Neural progenitor cell (in vitro differentiated cells): ENCODE measurements around the gene PREX1.

Experiments
- EZH2 ChIP-seq: fragments of 200-600 bp; sonication (generic); IDR thresholded peaks from 2 replicates; pipeline ENCODE4 v1.6.1; 2017; ENCODE audit warnings: antibody characterized with exemption, mild to moderate bottlenecking, moderate library complexity
- EZH2phosphoT487 ChIP-seq: fragments of 200-600 bp; sonication (generic); IDR thresholded peaks from 2 replicates; pipeline ENCODE4 v1.6.1; 2017; ENCODE audit warnings: antibody characterized with exemption
- TF ChIP-seq, protein P1 (sequence below): fragments of 200-600 bp; sonication (generic); IDR thresholded peaks from 2 replicates; pipeline ENCODE4 v1.5.1; 2017; ENCODE audit warnings: antibody characterized with exemption, mild to moderate bottlenecking

DNA sequence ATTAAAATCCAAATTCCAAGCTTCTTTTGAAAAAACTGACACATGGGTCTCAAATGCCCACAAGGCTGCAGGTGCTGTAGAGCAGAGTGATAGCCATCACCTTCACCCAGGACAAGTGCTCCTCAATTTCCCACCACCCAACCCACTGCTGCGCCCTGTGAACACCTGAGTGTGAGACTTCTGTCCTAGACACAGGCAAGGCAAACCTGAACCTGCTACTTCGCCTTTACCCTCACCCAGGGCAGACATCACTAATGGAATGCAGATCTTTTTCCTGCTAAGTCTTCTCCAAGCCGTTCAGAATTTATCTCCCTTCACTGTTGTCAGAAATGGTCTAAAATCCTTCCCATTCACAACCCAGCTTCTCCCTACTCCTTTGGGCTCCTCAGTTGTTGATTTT, 65.9 kb downstream of the PREX1 start:
- TF ChIP-seq, protein P1, sequence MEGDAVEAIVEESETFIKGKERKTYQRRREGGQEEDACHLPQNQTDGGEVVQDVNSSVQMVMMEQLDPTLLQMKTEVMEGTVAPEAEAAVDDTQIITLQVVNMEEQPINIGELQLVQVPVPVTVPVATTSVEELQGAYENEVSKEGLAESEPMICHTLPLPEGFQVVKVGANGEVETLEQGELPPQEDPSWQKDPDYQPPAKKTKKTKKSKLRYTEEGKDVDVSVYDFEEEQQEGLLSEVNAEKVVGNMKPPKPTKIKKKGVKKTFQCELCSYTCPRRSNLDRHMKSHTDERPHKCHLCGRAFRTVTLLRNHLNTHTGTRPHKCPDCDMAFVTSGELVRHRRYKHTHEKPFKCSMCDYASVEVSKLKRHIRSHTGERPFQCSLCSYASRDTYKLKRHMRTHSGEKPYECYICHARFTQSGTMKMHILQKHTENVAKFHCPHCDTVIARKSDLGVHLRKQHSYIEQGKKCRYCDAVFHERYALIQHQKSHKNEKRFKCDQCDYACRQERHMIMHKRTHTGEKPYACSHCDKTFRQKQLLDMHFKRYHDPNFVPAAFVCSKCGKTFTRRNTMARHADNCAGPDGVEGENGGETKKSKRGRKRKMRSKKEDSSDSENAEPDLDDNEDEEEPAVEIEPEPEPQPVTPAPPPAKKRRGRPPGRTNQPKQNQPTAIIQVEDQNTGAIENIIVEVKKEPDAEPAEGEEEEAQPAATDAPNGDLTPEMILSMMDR, result no peak
- TF ChIP-seq EZH2, result no peak
- TF ChIP-seq EZH2phosphoT487, result no peak
